HuH-7 (cell line): ENCODE results near the gene MS4A15.
A peak's percentile ranks its signal among the peaks of the same experiment; 100 is the strongest.
"Not testable (repeated sequence)": the region's sequence is repeated elsewhere in the genome, so short reads cannot be mapped to it uniquely, and the experiment has no call there.

Experiments used
- DNase-seq: peaks from one replicate; pipeline ENCODE4 v3.0.0; 2011; ENCODE audit warnings: low spot score

The MS4A15 gene

GRCh38 chr11:60754887-60755286, 1.8 kb upstream of the MS4A15 start:
- DNase-seq = no peak

GRCh38 chr11:60757231-60757800, 649 bp downstream of the MS4A15 start:
- no peak for DNase-seq

DNA sequence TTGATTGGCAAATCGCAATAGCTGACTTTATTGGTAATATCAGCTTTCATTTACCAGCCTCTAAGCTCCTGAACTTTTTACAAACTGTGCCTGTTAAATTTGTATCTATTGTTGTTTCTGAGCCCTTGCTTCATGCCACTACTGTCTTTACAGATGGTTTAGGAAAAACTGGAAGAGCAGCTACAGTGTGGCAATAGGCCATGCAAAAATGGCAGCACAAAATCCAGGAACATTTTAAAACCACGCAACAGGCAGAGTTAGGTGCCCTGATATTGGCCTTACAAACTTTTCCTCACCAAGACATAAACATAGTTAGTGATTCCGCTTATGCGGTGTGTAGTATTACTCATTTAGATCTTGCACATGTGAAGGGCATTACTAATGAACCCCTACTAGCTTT, 2.0 kb downstream of the MS4A15 start:
- DNase-seq = not testable (repeated sequence)

DNA sequence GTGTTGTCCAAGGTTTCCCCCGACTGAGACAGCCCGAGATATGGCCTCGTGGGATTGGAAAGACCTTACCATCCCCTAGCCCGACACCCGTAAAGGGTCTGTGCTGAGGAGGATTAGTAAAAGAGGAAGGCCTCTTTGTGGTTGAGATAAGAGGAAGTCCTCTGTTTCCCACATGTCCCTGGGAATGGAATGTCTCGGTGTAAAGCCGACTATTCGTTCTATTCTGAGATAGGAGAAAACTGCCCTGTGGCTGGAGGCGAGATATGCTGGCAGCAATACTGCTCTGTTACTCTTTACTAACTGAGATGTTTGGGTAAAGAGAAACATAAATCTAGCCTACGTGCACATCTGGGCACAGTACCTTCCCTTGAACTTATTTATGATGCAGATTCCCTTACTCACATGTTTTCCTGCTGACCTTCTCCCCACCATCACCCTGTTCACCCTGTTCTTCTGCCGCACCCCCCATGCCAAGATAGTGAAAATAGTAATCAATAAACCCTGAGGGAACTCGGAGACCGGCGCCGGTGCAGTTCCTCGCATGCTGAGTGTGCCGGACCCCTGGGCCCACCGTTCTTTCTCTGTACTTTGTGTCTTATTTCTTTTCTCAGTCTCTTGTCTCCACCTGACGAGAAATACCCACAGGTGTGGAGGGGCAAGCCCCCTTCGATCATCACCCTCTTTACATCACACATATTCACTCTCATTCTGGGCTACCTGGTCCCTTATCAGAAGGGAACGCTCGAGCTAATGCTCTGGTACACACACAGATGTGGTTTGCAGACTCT, 3.0 kb downstream of the MS4A15 start:
- not testable (repeated sequence) for DNase-seq

GRCh38 chr11:60761436-60762190, 4.9 kb downstream of the MS4A15 start:
- DNase-seq = no peak

GRCh38 chr11:60762851-60763691, 6.4 kb downstream of the MS4A15 start:
- DNase-seq = no peak

- DNase-seq = no peak
Observed at GRCh38 chr11:60763692-60764369, 7.2 kb downstream of the MS4A15 start.

- no peak for DNase-seq
Observed at GRCh38 chr11:60764879-60765278, 8.2 kb downstream of the MS4A15 start.

DNA sequence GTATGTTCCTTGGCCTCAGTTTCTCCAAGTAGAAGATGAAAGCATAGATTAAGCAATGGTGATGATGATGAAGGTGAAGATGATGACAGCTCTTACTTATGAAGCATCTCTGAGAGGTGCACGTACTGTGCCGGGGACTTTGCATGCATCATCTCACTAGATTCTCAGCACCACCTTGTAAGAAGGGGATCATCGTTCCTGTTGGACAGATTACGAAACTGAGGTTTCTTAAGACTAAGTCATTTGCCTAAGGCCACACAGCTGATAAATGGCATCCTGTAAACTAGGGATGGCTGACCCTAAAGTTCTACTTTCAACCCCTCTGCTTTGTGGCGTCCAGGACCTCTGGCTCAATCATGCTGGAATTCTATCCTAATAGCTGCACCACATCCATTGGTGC, 8.7 kb downstream of the MS4A15 start:
- DNase-seq = no peak

- DNase-seq = no peak
Observed at GRCh38 chr11:60766547-60766946, 9.9 kb downstream of the MS4A15 start.

- peak; percentile 52 for DNase-seq
Observed at GRCh38 chr11:60767388-60767811, 10.7 kb downstream of the MS4A15 start.

- DNase-seq = no peak
Observed at GRCh38 chr11:60768202-60768601, 11.5 kb downstream of the MS4A15 start.

- DNase-seq = no peak
Observed at GRCh38 chr11:60769273-60769672, 12.6 kb downstream of the MS4A15 start.

GRCh38 chr11:60769811-60770210, 13.1 kb downstream of the MS4A15 start:
- no peak for DNase-seq

- DNase-seq = no peak
Observed at GRCh38 chr11:60771146-60771545, 14.5 kb downstream of the MS4A15 start.

GRCh38 chr11:60771879-60772525, 15.3 kb downstream of the MS4A15 start:
- no peak for DNase-seq

DNA sequence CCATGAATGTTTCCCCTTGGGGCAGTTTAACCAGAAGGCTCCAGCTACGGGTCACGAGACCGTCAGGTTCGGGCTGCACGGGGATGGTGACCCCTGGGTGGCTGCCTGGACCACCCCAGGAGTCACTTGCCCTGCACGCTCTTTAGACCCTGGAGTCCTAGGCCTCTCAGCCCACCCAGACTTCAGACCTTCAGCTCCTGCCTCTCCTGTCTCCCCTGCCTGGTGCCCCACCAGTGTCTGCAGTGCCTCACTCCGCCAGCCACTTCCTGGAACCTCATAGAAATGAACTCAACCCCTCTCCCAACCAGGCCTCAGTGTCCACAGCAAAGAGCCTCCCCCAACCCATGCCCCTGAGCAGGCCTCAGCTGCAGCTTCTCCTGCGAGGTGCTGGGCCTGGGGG, 16.0 kb downstream of the MS4A15 start:
- DNase-seq = no peak

GRCh38 chr11:60774726-60775125, 18.1 kb downstream of the MS4A15 start:
- no peak for DNase-seq

DNA sequence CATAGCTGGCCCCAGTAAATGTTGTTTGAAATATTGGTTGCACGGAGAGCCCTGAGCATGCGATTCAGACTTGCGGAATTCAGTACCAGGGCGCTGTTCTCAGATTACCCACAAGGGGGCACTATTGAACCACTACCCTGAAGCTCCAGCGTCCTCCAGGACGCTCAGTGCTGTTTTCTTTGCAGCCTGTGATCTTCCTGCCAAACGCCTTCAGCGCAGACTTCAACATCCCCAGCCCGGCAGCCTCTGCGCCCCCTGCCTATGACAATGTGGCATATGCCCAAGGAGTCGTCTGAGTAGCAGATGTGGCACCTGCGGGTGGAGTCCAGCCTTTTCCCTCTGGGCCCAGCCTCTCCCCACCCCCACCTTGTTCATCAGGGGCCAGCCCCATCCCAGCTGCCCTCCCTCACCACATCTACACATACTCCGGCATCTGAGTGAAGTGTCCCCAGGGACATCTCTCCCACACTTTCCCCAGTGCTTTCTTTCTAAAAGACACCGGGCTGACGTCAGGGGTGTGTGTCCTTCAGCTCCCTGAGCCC, 18.8 kb downstream of the MS4A15 start:
- peak; percentile 81 for DNase-seq

DNA sequence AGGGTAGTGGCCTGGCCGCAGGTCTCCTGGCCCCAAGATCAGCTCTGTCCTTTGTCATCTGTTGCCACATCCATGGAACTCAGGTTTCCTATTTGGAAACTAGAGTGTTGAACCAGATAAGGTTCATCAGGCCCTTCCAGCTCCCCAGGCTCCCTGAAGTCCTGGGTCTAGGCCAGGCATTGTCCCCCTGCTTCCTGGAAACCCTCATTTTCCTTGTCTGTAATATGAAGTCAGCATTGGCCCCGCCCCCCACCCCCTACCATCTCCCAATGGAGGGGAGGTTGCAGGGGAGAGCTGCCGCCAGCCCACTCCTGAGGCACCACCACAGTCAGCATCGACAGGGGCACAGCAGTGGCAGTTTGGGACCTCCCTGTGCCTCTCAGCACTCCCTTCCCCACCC, 19.5 kb downstream of the MS4A15 start:
- DNase-seq = no peak

DNA sequence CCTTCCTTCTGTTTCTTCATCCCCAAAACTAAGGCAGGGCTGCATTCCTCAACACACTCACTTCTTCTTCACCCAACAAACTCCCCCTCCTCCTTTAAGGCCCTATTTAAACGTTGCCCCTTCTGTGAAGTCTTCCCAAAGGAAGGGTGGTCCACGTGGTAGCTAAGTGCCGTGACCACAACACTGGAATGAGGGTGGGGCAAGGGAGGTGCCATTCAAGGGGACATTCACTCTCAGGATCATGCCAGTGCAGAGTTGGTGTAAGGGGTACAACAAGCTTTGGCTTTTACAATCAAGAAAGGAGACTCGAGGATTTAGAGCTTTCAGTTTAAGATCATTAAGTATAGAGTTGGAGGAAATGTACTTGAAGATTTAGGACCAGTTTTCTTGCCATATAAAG, 20.4 kb downstream of the MS4A15 start:
- DNase-seq = no peak
